GM18858 (cell line): ENCODE data around the gene PEX10.

Experiments used
- ATAC-seq: cut with Tn5 transposase; IDR thresholded peaks from one replicate; pipeline ENCODE4 v1.9.1; 2021; ENCODE audit not compliant: unreplicated experiment

Gene PEX10

GRCh38 chr1:2406451-2407041, 5.8 kb downstream of the PEX10 start:
- no peak for ATAC-seq

DNA sequence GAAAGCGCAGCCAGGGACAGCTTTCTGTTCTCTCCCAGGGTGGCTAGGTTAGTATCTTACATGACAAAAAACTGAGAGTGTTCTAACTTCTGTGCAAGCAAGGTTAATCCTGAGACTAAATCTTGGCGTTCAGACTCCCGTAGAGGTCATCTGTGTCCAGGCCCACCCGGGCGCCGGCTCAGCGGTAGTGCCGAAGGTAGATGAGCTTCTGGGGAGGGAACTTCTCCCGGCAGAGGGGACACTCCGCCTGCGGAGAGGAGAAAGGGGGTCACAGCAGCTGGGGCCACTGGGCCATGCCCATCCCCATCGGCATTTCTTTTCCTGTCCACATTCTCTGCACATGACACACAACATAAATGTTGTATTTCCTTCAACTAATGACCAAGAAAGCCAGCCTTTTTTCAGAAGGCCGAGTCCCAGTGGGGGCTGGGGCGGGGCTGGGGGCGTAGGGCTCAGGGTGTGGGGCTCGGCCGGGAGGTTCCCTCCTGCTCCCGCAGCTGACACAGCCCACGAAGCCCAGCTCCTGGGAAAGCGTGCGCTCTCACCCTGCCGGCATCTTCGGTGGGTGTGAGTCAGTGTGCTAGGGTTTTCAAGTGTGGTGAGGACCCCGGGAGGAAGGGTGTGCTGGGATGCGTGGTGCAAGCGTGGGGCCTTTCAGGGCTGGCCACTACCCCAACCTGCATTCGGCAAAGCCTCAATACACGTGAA, 6.6 kb downstream of the PEX10 start:
- ATAC-seq = no peak

- no peak for ATAC-seq
Measured at GRCh38 chr1:2404890-2405511, 7.4 kb downstream of the PEX10 start.

GRCh38 chr1:2404142-2404889, 8.0 kb downstream of the PEX10 start:
- no peak for ATAC-seq

- no peak for ATAC-seq
Measured at GRCh38 chr1:2403273-2403672, 9.1 kb downstream of the PEX10 start.

DNA sequence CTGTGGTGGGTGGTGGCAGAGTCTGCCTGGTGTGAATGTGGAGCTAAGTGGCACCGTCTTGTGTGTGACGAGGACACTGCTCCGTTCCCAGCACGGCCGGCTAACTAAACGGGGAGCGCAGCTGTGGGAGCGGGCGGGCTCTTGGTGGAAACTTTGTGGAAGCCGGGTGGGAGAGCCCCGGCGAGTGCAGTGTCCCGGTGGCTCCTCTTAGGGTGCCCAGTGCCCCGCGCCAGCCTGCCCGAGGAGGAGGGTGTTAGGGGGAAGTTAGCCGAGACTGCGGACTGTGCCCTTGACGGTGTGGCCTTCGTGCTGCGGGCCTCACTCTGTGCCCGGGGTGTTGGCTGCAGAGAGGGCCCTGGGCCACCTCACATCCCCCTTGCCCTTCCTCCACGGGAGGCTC, 9.9 kb downstream of the PEX10 start:
- ATAC-seq = no peak

GRCh38 chr1:2400950-2401649, 11.3 kb downstream of the PEX10 start:
- ATAC-seq = no peak

- ATAC-seq = no peak
Measured at GRCh38 chr1:2400576-2400909, 11.8 kb downstream of the PEX10 start.

- ATAC-seq = no peak
Measured at GRCh38 chr1:2399890-2400575, 12.3 kb downstream of the PEX10 start.

- no peak for ATAC-seq
Measured at GRCh38 chr1:2398871-2399270, 13.5 kb downstream of the PEX10 start.

DNA sequence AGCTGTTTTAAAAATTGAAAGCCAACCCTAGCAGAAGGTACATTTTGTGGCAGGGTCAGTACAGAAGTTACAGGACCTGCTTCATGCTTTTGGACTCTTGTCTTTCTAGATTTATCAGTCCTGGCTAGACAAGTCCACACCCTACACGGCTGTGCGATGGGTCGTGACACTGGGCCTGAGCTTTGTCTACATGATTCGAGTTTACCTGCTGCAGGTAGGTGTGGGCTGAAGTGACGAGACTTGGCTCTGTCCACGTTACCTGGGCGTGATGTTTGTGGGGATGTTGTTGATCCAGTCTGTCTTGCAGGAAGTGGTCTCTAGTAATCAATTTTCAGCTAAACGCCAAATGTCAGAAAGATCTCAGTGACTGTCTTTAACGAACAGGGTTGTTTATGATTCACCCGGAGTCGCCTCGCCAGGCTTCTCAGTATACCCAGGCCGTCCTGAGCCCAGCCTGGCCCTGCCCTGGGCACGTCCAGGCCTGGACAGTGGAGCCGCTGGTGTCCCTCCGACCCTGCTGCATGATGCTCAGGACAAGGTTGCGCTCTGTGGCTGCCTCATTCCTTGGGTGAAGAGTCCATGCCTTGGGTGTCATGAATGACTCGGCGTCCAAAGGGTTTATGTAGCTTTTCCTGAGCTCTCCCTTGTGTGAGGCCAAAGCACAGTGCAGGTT, 15.2 kb downstream of the PEX10 start:
- ATAC-seq = no peak

DNA sequence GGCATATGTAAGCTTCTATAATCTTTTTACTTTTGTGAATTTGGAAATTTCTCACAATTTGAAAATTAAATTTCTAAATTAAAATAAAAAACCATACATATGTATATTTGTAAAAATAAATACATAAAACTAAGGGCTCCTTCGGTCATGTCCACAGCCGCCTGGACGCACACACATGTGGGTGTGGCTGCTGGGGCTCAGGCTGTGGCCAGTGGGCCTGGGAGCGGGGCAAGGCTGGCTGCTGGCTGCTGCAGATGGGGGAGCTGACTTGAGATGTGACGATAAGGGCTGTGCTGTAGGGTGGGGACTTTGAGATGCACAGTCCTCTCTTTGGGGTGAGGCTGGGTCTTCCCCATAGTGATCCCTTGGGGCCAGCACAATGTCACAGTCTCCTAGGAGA, 15.9 kb downstream of the PEX10 start:
- ATAC-seq = no peak

DNA sequence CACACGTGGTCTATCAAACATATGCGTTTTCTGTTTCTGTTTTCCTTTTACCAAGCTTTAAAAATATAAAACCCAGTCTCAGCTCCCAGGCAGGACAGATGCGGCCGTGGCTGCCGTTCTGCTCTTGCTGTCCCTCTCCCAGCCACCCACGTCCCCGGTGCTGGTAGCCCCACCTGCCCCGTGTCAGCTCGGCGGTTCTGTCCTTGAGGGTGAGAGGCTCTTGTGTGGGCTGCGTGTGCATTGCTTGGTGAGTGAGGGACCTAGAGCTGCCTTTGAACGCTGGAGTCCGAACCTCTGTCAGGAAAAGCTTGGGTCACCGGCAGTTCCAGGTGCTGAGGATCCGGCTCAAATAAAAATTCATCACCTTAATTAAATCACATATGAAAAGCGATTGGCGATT, 16.3 kb downstream of the PEX10 start:
- ATAC-seq = no peak

DNA sequence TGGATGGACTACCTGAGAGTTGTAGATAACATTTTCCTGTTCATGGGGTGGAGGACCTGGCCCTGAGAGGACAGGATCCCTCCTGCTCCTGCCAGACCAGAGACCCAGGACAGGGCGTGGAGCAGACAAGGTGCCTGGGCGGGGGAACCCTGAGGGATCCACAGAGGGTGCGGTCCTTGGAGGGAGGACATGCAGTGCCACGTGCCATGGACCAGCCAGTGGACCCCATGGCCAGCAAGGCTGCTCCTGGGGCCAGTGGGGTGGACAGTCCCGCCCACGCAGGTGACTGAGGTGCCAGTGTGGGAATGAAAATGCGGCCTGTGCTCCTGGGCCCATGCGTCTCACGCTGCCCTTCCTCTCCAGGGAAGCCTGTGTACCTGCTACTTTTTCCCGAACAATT, 17.1 kb downstream of the PEX10 start:
- ATAC-seq = no peak

- ATAC-seq = no peak
Measured at GRCh38 chr1:2394761-2395160, 17.6 kb downstream of the PEX10 start.

- no peak for ATAC-seq
Measured at GRCh38 chr1:2394220-2394619, 18.1 kb downstream of the PEX10 start.

- ATAC-seq = no peak
Measured at GRCh38 chr1:2393471-2393877, 18.9 kb downstream of the PEX10 start.

DNA sequence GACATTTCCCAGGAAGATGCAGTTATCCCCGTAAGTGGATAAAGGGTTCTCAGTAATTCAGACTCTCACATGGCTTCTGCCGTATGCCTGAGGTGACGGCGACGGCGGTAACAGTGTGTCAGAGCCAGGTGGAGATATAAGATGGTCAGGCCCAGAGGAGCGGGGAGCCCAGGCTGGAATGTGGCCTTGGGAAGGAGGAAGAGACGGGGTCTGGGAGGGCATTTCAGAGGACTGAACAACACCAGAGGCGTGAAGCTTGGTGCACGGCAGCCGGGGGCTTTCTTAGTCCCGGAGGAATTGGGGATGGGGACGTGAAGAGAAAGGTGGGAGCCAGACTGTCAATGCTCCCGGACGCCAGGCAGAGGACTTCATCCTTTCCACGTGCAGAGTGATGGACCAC, 19.7 kb downstream of the PEX10 start:
- no peak for ATAC-seq

DNA sequence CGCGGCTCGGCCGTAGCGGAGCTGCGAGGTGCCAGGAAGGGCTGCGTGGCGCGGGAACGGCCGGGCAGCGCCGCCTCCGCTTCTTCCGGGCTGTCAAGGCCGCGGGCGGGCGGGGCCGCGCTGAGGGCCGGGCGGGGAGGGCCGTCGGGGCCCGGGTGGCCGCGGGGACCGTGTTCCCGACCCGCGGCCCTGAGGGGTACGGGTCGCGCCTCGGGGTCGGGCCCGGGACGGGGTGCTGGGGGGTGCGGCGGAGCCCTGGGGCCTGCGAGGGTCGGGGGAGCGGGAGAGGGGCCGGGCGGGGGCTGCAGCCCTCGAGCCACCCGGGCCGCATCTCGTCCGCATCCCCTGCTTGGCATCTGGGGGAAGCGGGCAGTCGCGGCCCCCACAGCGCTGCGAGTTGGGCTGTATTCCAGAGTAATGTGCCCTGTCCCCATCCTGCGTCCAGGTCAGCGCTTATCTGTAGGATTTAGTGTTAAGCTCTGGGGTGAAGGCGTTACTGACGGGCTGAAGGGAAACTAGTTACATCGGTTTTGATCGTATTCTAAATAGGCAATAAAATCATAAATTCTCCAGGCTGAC, 20.3 kb downstream of the PEX10 start:
- ATAC-seq = no peak
